Peyer's patch (tissue), 4 donors: ENCODE measurements around the gene PDE2A.

Source experiments
- CTCF ChIP-seq, 6 experiments: fragments of 450-650 bp in 4 of 6; fragments of 200-600 bp in 2 of 6; sonication (generic) in 1 of 6; IDR thresholded peaks; one replicate each; pipeline ENCODE4 v1.5.1; 2017 to 2019; ENCODE audit warnings: antibody characterized with exemption in 6 of 6, mild to moderate bottlenecking in 3 of 6, moderate library complexity in 1 of 6
- POLR2A ChIP-seq, 2 donors: fragments of 450-650 bp; IDR thresholded peaks; one replicate each; pipeline ENCODE4 v1.5.1; 2017; ENCODE audit warnings: antibody characterized with exemption in 2 of 2, mild to moderate bottlenecking in 2 of 2, moderate library complexity in 2 of 2

GRCh38 chr11:72607496-72607895 is 66.7 kb downstream of the PDE2A start:
- TF ChIP-seq CTCF (IDR thresholded peaks at IDR 0.05) (no peak), POLR2A (IDR thresholded peaks at IDR 0.05) (no peak)
